ENCODE data around the gene MEIKIN. TPM values are rescaled to one million over a fixed set of nuclear protein-coding genes. Genes with fewer than 3 reads are reported as not detected.

Gene MEIKIN
- total RNA-seq, 1 experiment from 2014 or later = not detected

GRCh38 chr5:131944702-131945550 is 537 bp downstream of the MEIKIN start:
- H3K36me3 ChIP-seq (ENCODE audit: control insufficient read depth, insufficient read depth, low read length) = no peaks in the 10 kb centered on the region
- no peak overlapping the region for H3K4me3 ChIP-seq (ENCODE audit: low read depth in 2 of 2, low read length in 2 of 2)
- H3K27me3 ChIP-seq (ENCODE audit: control insufficient read depth, insufficient read depth, low read length) = peaks cover 6% of the 10 kb centered on the region; the same call in 1 of the 2 replicates
- CTCF ChIA-PET = no interaction called here
- BruUV-seq (replicated peaks) = no TSS peak
- ATAC-seq (no peak), DNase-seq (ENCODE audit: low read depth, low spot score) (no peak)
- no peak overlapping the region for H3K27ac ChIP-seq (ENCODE audit: low read length)
- no peaks in the 10 kb centered on the region for H3K4me1 ChIP-seq (ENCODE audit: control insufficient read depth, insufficient read depth, low read length)
- POLR2A ChIA-PET = no interaction called here
- in situ Hi-C loops (cut with HindIII; ENCODE audit: low pct_unique_long_range_greater_than_20kb, low sequenced_read_pairs) (no loop called here), intact Hi-C loops (cut with micrococcal nuclease; ENCODE audit: unreplicated experiment) (no loop called here)
- no peaks in the 10 kb centered on the region for H3K9me3 ChIP-seq (ENCODE audit: control insufficient read depth, insufficient read depth, low read depth, low read length)
- TF ChIP-seq POLR2AphosphoS5 (IDR thresholded peaks at IDR 0.05; ENCODE audit: low read depth, low read length) (no peak), CTCF (IDR thresholded peaks at IDR 0.05) (no peak), TCF7L2 (IDR thresholded peaks at IDR 0.05; ENCODE audit: low read depth, low read length) (no peak), SIN3A (IDR thresholded peaks at IDR 0.05; ENCODE audit: borderline replicate concordance, insufficient read depth, low read depth, low read length) (no peak), REST (IDR thresholded peaks at IDR 0.05; ENCODE audit: insufficient read depth in 1 of 2, low read depth in 2 of 2, low read length in 1 of 2) (no peak)

GRCh38 chr5:131943916-131944315 is 1.5 kb downstream of the MEIKIN start:
- no peak for TF ChIP-seq CTCF (IDR thresholded peaks at IDR 0.05)
- TF ChIP-seq REST (IDR thresholded peaks at IDR 0.05; ENCODE audit: insufficient read depth in 1 of 2, low read depth in 2 of 2, low read length in 1 of 2) = no peak
- no peak for TF ChIP-seq SIN3A (IDR thresholded peaks at IDR 0.05; ENCODE audit: borderline replicate concordance, insufficient read depth, low read depth, low read length)
- TF ChIP-seq POLR2AphosphoS5 (IDR thresholded peaks at IDR 0.05; ENCODE audit: low read depth, low read length) = no peak
- no peak for TF ChIP-seq TCF7L2 (IDR thresholded peaks at IDR 0.05; ENCODE audit: low read depth, low read length)
- Histone ChIP-seq H3K4me1 (ENCODE audit: control insufficient read depth, insufficient read depth, low read length) (no peaks in the 10 kb centered on the region), H3K9me3 (ENCODE audit: control insufficient read depth, insufficient read depth, low read depth, low read length) (no peaks in the 10 kb centered on the region), H3K4me3 (ENCODE audit: low read depth in 2 of 2, low read length in 2 of 2) (no peak overlapping the region), H3K27ac (ENCODE audit: low read length) (no peak overlapping the region), H3K36me3 (ENCODE audit: control insufficient read depth, insufficient read depth, low read length) (no peaks in the 10 kb centered on the region), H3K27me3 (ENCODE audit: control insufficient read depth, insufficient read depth, low read length) (peaks cover 11% of the 10 kb centered on the region; the same call in 1 of the 2 replicates)
- no peak for ATAC-seq
- ChIA-PET POLR2A (no interaction called here), CTCF (no interaction called here)
- in situ Hi-C loops (cut with HindIII; ENCODE audit: low pct_unique_long_range_greater_than_20kb, low sequenced_read_pairs) (no loop called here), intact Hi-C loops (cut with micrococcal nuclease; ENCODE audit: unreplicated experiment) (no loop called here)
- no TSS peak for BruUV-seq (replicated peaks)
- no peak for DNase-seq (ENCODE audit: low read depth, low spot score)

All from Panc1 (cell line).